Stimulated activated CD8-positive, alpha-beta memory T cell treated with anti-CD3 and anti-CD28 coated beads, Interleukin-4, amount 100 ng/mL, for 1 hour (primary cell): ENCODE data around the gene YAE1.

Experiments used
- DNase-seq, 2 donors: peaks; one replicate each; pipeline ENCODE4 v3.0.0-alpha.2; 2020; ENCODE audit warnings: low read depth in 2 of 2, low spot score in 1 of 2

YAE1 gene

GRCh38 chr7:39554583-39555165, 11.5 kb upstream of the YAE1 start:
- no peak for DNase-seq

GRCh38 chr7:39557222-39557621, 9.0 kb upstream of the YAE1 start:
- DNase-seq: no peak

DNA sequence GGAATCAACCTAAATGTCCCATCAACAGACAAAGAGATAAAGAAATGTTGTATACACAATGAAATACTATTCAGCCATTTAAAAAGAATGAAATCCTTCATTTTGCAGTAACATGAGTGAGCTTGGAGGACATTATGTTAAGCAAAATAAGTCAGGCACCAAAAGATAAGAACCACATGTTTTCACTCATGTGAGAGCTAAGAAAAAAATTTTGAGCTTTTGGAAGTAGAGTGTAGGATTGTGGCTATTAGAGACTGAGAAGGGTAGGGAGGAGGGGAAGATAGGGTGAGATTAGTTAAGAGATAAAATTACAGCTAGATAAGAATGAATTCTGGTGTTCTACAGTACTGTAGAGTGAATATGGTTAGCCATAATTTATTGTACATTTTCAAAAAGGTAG, 8.3 kb upstream of the YAE1 start:
- DNase-seq: no peak

DNA sequence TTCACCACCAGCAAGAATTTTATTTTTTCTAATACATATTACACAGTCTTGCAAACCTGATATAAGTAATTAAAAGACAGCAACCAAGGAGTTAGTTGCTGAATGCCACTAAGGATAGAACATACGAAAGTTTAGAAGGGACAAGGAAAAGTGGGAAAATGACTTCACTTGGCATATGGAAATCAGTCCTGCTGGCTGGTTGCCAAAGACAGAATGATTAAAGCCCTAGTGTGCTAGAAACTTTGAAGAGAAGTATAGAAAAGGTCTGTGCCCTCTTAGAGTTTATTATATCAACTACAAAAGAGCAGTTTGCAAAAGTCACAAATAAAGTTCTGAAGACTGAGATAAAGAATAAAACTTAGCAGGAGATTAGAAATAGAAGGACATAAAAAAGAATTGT, 5.8 kb upstream of the YAE1 start:
- no peak for DNase-seq

DNA sequence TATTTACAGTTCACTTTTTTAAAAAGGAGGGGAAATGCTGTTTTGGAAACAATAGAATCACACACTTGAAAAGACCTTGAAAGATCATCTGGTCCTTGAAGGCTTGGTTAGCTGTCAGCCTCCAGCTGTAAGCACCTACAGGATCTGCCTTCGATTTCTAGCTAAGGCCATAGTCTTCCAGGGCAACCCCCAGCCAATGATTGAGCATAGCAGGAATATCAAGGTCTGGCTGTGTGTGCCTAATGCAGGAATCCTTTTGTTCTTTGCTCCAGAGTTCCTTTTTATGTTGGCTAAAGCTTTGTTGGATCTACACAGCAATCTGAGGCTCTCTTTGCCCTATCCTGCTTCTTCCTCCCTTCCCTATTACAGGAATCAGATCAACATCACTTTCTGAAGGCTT, 5.2 kb upstream of the YAE1 start:
- no peak for DNase-seq

DNA sequence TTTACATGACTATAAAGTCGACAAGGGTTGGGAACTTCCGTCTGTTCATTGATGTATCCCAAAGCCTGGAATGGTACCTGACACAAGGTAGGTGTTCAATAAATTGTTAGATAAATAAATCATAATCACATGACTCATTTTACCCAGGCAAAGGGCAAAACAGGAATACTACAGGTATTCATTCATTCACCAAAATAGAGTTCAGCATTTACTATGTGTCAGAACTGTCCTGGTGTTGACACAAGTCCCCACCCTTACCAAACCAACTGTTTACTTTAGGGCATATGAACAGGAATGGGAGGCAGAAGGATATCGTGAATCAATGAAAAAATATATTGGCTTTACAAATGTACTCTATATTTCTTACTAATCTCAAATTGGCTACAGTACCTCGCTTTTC, 666 bp upstream of the YAE1 start:
- no peak for DNase-seq

GRCh38 chr7:39567294-39567693, 1.1 kb downstream of the YAE1 start:
- no peak for DNase-seq

GRCh38 chr7:39574673-39575349, 8.6 kb downstream of the YAE1 start:
- no peak for DNase-seq

GRCh38 chr7:39577229-39577874, 11.1 kb downstream of the YAE1 start:
- DNase-seq: no peak

DNA sequence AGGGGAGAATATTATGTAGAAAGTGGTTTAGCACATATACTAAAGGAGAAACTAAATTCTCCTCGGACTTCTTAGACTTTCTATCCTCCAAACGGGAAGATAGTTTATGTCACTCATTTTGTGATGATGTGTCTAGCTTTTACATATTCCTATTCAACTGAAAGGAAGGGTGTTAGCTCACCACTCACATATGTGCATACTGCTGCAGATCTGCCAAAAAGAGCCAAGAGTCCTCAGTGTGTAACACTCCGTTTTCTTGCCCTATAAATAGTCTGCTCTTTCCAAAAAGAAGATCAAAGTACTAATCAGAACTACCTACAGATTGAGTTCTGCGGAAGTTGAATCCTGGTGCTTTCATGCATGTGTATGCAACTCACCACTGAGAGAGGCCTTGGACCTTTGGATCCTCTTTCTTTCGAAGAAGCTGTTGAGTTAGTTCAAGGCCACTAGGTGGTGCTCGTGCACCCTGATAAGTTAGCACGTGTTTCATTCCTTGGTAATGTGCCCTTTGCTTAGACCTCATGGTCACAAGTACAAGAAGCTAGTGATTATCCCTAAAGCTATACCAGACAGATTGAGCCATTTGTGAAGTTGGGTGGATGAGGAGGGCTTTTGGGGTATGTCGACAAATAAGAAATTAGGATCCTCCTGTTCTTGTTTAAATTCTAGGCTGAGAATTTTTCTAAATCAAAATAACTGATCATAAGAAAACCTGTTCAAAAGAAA, 14.1 kb downstream of the YAE1 start:
- peak; percentile 40 to 61 for DNase-seq

GRCh38 chr7:39582536-39582935, 16.3 kb downstream of the YAE1 start:
- DNase-seq: no peak

DNA sequence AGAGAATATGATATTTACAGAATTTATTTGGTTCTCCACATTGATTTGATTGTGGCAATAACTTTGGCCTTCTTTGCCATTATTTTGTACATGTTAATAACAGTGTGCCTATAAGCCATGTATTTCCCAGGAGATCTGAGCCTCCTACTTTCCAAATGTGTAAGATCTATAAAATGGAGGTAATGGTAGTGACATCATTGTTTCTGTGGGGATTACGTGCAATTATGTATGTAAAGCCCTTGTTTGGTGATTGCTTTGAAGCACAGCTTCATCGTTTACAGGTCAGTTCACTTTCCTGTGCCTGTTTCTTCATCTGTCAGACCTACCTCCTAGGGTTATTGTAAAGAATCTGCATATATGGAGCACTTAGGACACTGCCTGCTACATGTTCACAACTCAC, 17.3 kb downstream of the YAE1 start:
- DNase-seq: no peak

DNA sequence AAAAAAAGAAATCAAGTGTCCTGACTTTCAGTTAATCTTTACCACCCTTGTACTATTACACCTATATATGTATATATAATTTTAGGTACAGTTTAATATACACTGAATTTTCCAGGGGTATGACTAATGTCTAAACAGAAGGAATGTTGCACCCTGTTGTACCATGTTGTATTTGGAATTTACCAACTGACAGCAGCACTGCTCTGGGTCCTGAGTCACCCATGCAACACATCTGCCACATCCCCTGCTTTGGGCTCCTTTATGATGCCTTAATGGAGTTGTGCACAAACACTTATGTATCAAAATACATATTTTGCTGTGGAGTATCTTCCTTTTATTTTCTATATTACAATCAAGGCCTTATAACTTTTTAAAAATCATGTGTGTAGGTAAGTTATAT, 21.2 kb downstream of the YAE1 start:
- no peak for DNase-seq

GRCh38 chr7:39588416-39588815, 22.2 kb downstream of the YAE1 start:
- DNase-seq: no peak

- peak in 1 of 2 donors; percentile 33 for DNase-seq
Observed at GRCh38 chr7:39589323-39590111, 23.3 kb downstream of the YAE1 start.

DNA sequence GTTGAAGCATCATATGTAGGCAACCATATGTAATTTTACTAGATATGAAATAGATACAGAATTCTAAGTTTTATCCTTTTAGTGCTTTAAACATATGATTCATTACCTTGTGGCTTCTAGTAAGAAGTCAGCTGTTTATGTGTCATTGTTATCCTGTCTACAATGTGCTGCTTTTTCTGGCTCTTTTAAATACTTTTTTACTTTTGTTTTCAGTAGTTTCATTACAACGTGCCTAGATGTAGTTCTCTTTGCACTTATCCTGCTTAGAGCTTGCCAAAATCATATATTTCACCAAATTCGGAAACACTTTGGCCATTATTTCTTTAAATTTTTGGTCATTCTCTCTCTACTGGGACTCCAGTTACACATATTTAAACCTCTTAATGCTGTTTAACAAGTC, 26.4 kb downstream of the YAE1 start:
- no peak for DNase-seq

GRCh38 chr7:39594988-39595620, 28.9 kb downstream of the YAE1 start:
- DNase-seq: no peak

DNA sequence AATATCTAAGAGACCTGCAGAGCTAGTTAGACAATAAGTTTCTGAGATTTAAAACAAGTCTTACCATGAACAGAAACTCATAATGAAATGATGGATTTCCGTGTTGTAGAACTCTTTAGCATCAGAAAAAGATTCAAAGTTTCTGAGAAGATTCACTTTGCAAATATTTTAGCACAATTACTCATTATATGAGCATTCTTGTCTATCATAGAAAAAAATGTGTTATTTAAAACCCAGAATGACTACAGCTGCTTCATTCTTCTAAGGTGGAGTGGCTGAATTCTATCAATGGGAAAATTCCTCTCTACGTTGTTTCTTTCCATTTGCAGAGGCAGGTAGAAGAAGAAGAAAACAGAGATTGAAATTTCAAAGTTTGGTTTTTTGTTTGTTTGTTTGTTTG, 36.1 kb downstream of the YAE1 start:
- DNase-seq: no peak

- DNase-seq: no peak
Observed at GRCh38 chr7:39603924-39604323, 37.7 kb downstream of the YAE1 start.

DNA sequence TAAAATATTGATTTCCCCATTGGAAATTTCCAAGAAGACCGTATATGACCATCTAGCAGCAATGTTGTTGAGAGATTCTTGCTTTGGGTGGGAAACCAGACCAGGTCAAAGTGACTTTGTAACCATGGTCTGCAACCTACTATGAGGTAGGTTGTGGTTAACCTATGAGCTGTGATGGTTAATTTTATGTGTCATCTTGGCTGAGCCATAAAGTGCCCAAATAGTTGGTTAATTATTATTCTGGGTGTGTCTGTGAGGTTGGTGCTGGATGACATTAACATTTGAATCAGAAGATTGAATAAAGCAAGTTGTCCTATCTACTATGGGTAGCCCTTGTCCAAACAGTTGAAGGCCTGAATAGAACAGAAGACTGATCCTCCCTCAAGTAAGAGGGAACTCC, 38.9 kb downstream of the YAE1 start:
- DNase-seq: no peak

DNA sequence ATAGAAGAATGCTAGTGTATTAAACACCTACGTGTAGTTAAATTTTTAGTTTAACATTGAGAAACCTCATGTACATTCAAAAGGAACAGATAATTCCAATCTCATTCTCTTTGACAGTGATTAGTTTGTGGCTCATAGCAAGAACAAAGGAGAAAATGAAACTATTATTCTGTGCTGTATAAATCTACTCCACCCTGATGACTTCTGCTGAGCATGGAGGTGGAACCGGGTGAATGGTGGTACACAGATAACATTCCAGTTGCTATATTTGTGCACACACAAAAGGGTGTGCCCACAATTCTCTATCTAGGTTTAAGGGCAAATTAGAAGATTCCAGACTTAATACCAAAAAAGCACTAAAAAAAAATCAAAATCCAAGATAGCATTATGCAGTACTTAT, 40.1 kb downstream of the YAE1 start:
- DNase-seq: no peak
